ENCODE data around the gene URAD.

URAD gene

DNA sequence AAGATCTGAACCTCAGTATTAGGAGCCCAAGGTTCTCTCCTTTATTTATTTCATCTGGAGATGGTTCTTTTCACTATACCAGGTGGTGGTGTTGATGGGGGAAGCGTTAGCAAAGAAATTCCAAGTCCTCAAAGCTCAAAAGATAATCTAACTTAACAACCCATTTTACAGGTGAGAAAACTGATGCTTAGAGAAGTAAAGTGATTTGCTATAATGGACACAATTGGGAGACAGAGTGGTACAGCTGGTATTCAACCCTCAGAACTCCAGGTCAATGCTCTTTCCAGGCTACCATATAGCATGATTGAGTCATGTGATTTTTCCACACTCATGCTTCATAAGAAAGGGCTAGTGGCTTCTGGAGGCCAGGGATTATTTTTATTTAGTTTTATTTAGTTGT lies 25.0 kb upstream of the URAD start:
- Histone ChIP-seq H2BK120ac (ENCODE audit: low read depth, low read length) (no peak overlapping the region), H3K4ac (ENCODE audit: low read length) (no peak overlapping the region), H4K8ac (ENCODE audit: low read depth, low read length) (no peak overlapping the region), H2BK12ac (ENCODE audit: low read length) (no peak overlapping the region), H3K79me1 (ENCODE audit: low read depth, low read length) (no peaks in the 10 kb centered on the region), H3K36me3 (replicated peaks in 1 of 2; ENCODE audit: control insufficient read depth in 2 of 2, insufficient read depth in 2 of 2, low read length in 2 of 2) (no peaks in the 10 kb centered on the region), H3K18ac (ENCODE audit: low read length) (no peak overlapping the region), H4K91ac (ENCODE audit: low read depth, low read length, poor library complexity) (no peak overlapping the region), H3K4me2 (ENCODE audit: insufficient read depth, low read length, poor library complexity, severe bottlenecking) (no peak overlapping the region), H3K9me3 (replicated peaks in 1 of 2; ENCODE audit: control insufficient read depth in 2 of 2, insufficient read depth in 1 of 2, low read depth in 1 of 2, low read length in 2 of 2) (no peaks in the 10 kb centered on the region), H3K27ac (replicated peaks; ENCODE audit: low read length) (no peak overlapping the region), H2BK15ac (ENCODE audit: low read length) (no peak overlapping the region), H3K27me3 (ENCODE audit: control insufficient read depth in 3 of 3, insufficient read depth in 3 of 3, low read depth in 1 of 3, low read length in 3 of 3) (no peaks in the 10 kb centered on the region), H3K14ac (ENCODE audit: low read length) (no peak overlapping the region), H3K9ac (ENCODE audit: low read depth, low read length, poor library complexity) (no peak overlapping the region), H2AFZ (ENCODE audit: low read length) (no peak overlapping the region), H3K23ac (ENCODE audit: low read depth, low read length, poor library complexity) (no peak overlapping the region), H3K4me3 (ENCODE audit: low read length in 2 of 2) (no peak overlapping the region), H2BK5ac (ENCODE audit: low read length) (no peak overlapping the region), H3K4me1 (ENCODE audit: control insufficient read depth in 2 of 2, insufficient read depth in 1 of 2, low read depth in 1 of 2, low read length in 2 of 2) (no peaks in the 10 kb centered on the region), H2AK5ac (ENCODE audit: low read depth, low read length) (no peak overlapping the region)
- DNase-seq (ENCODE audit: low spot score): no peak
- no CpG with 5 or more reads among the region's 1 CpG for WGBS, 2 donors (ENCODE audit: extremely low coverage in 2 of 2, insufficient read length in 2 of 2, insufficient replicate concordance in 1 of 2)

DNA sequence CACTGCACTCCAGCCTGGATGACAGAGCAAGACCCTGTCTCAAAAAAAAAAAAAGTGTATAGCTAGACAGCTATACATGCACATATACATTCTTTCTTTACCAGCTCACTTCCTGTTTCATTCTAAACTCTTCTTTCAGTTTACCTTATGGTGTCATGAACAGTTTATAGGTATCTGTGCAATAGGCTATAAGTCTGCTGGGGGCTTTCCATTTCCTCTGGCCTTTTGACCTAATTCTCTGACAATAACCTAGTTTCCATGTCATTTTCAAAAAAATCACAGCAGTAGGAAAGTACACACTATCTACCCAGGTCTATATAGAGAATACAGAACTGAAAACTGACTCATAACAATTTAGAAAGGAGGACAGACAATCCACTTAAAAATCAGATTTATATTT lies 24.4 kb upstream of the URAD start:
- Histone ChIP-seq H3K4ac (ENCODE audit: low read length) (no peak overlapping the region), H2BK120ac (ENCODE audit: low read depth, low read length) (no peak overlapping the region), H2BK5ac (ENCODE audit: low read length) (no peak overlapping the region), H3K36me3 (replicated peaks in 1 of 2; ENCODE audit: control insufficient read depth in 2 of 2, insufficient read depth in 2 of 2, low read length in 2 of 2) (no peaks in the 10 kb centered on the region), H3K27me3 (ENCODE audit: control insufficient read depth in 3 of 3, insufficient read depth in 3 of 3, low read depth in 1 of 3, low read length in 3 of 3) (no peaks in the 10 kb centered on the region), H3K79me1 (ENCODE audit: low read depth, low read length) (no peaks in the 10 kb centered on the region), H2BK12ac (ENCODE audit: low read length) (no peak overlapping the region), H3K4me2 (ENCODE audit: insufficient read depth, low read length, poor library complexity, severe bottlenecking) (no peak overlapping the region), H4K8ac (ENCODE audit: low read depth, low read length) (no peak overlapping the region), H3K18ac (ENCODE audit: low read length) (no peak overlapping the region), H4K91ac (ENCODE audit: low read depth, low read length, poor library complexity) (no peak overlapping the region), H2BK15ac (ENCODE audit: low read length) (no peak overlapping the region), H3K9ac (ENCODE audit: low read depth, low read length, poor library complexity) (no peak overlapping the region), H3K14ac (ENCODE audit: low read length) (no peak overlapping the region), H2AK5ac (ENCODE audit: low read depth, low read length) (no peak overlapping the region), H3K4me1 (ENCODE audit: control insufficient read depth in 2 of 2, insufficient read depth in 1 of 2, low read depth in 1 of 2, low read length in 2 of 2) (no peaks in the 10 kb centered on the region), H3K27ac (replicated peaks; ENCODE audit: low read length) (no peak overlapping the region), H3K23ac (ENCODE audit: low read depth, low read length, poor library complexity) (no peak overlapping the region), H3K4me3 (ENCODE audit: low read length in 2 of 2) (no peak overlapping the region), H3K9me3 (replicated peaks in 1 of 2; ENCODE audit: control insufficient read depth in 2 of 2, insufficient read depth in 1 of 2, low read depth in 1 of 2, low read length in 2 of 2) (no peaks in the 10 kb centered on the region), H2AFZ (ENCODE audit: low read length) (no peak overlapping the region)
- DNase-seq (ENCODE audit: low spot score): no peak

- H3K9ac ChIP-seq (ENCODE audit: low read depth, low read length, poor library complexity): no peak overlapping the region
- H4K8ac ChIP-seq (ENCODE audit: low read depth, low read length): no peak overlapping the region
- no peak overlapping the region for H2BK5ac ChIP-seq (ENCODE audit: low read length)
- no peak overlapping the region for H2BK15ac ChIP-seq (ENCODE audit: low read length)
- no peak overlapping the region for H2AFZ ChIP-seq (ENCODE audit: low read length)
- no CpG with 5 or more reads among the region's 4 CpGs for WGBS, 2 donors (ENCODE audit: extremely low coverage in 2 of 2, insufficient read length in 2 of 2, insufficient replicate concordance in 1 of 2)
- H2BK12ac ChIP-seq (ENCODE audit: low read length): no peak overlapping the region
- no peaks in the 10 kb centered on the region for H3K9me3 ChIP-seq (replicated peaks in 1 of 2; ENCODE audit: control insufficient read depth in 2 of 2, insufficient read depth in 1 of 2, low read depth in 1 of 2, low read length in 2 of 2)
- no peak overlapping the region for H2BK120ac ChIP-seq (ENCODE audit: low read depth, low read length)
- H3K4me3 ChIP-seq (ENCODE audit: low read length in 2 of 2): no peak overlapping the region
- no peak overlapping the region for H3K23ac ChIP-seq (ENCODE audit: low read depth, low read length, poor library complexity)
- H3K27me3 ChIP-seq (ENCODE audit: control insufficient read depth in 3 of 3, insufficient read depth in 3 of 3, low read depth in 1 of 3, low read length in 3 of 3): no peaks in the 10 kb centered on the region
- no peak overlapping the region for H3K18ac ChIP-seq (ENCODE audit: low read length)
- H3K36me3 ChIP-seq (replicated peaks in 1 of 2; ENCODE audit: control insufficient read depth in 2 of 2, insufficient read depth in 2 of 2, low read length in 2 of 2): no peaks in the 10 kb centered on the region
- no peak overlapping the region for H3K4me2 ChIP-seq (ENCODE audit: insufficient read depth, low read length, poor library complexity, severe bottlenecking)
- H3K79me1 ChIP-seq (ENCODE audit: low read depth, low read length): no peaks in the 10 kb centered on the region
- no peaks in the 10 kb centered on the region for H3K4me1 ChIP-seq (ENCODE audit: control insufficient read depth in 2 of 2, insufficient read depth in 1 of 2, low read depth in 1 of 2, low read length in 2 of 2)
- no peak for DNase-seq (ENCODE audit: low spot score)
- H3K4ac ChIP-seq (ENCODE audit: low read length): no peak overlapping the region
- H3K14ac ChIP-seq (ENCODE audit: low read length): no peak overlapping the region
- H4K91ac ChIP-seq (ENCODE audit: low read depth, low read length, poor library complexity): no peak overlapping the region
- no peak overlapping the region for H3K27ac ChIP-seq (replicated peaks; ENCODE audit: low read length)
- H2AK5ac ChIP-seq (ENCODE audit: low read depth, low read length): no peak overlapping the region
Observed at GRCh38 chr13:28012383-28012782, 23.9 kb upstream of the URAD start.

DNA sequence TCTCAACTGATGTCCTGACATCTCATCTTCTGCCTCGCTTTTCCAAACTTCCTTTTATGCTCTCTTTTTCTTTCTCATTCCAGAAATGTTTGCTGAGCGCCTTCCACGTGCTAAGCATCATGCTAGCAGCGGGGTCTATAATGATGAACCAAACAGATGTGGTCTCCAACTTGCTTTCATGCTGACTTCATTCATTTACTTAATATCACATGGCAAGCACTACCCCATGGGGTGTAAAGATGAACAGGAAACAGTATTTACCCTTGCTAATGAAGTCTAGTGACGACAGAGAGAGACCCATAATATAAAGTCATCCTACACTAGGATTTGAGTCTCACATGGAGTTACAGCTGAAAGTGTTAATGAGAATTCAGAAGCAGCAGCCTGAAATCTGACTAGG lies 21.6 kb upstream of the URAD start:
- no peak for DNase-seq (ENCODE audit: low spot score)
- WGBS, 2 donors (ENCODE audit: extremely low coverage in 2 of 2, insufficient read length in 2 of 2, insufficient replicate concordance in 1 of 2): no CpG with 5 or more reads among the region's 5 CpGs
- Histone ChIP-seq H3K9ac (ENCODE audit: low read depth, low read length, poor library complexity) (no peak overlapping the region), H3K27me3 (ENCODE audit: control insufficient read depth in 3 of 3, insufficient read depth in 3 of 3, low read depth in 1 of 3, low read length in 3 of 3) (no peaks in the 10 kb centered on the region), H3K4me3 (ENCODE audit: low read length in 2 of 2) (no peak overlapping the region), H3K4me1 (ENCODE audit: control insufficient read depth in 2 of 2, insufficient read depth in 1 of 2, low read depth in 1 of 2, low read length in 2 of 2) (no peaks in the 10 kb centered on the region), H2BK120ac (ENCODE audit: low read depth, low read length) (no peak overlapping the region), H3K79me1 (ENCODE audit: low read depth, low read length) (no peaks in the 10 kb centered on the region), H3K23ac (ENCODE audit: low read depth, low read length, poor library complexity) (no peak overlapping the region), H3K18ac (ENCODE audit: low read length) (no peak overlapping the region), H2BK12ac (ENCODE audit: low read length) (no peak overlapping the region), H3K4ac (ENCODE audit: low read length) (no peak overlapping the region), H4K8ac (ENCODE audit: low read depth, low read length) (no peak overlapping the region), H3K27ac (replicated peaks; ENCODE audit: low read length) (no peak overlapping the region), H2AFZ (ENCODE audit: low read length) (no peak overlapping the region), H2BK5ac (ENCODE audit: low read length) (no peak overlapping the region), H3K9me3 (replicated peaks in 1 of 2; ENCODE audit: control insufficient read depth in 2 of 2, insufficient read depth in 1 of 2, low read depth in 1 of 2, low read length in 2 of 2) (no peaks in the 10 kb centered on the region), H2AK5ac (ENCODE audit: low read depth, low read length) (no peak overlapping the region), H3K36me3 (replicated peaks in 1 of 2; ENCODE audit: control insufficient read depth in 2 of 2, insufficient read depth in 2 of 2, low read length in 2 of 2) (no peaks in the 10 kb centered on the region), H4K91ac (ENCODE audit: low read depth, low read length, poor library complexity) (no peak overlapping the region), H3K14ac (ENCODE audit: low read length) (no peak overlapping the region), H2BK15ac (ENCODE audit: low read length) (no peak overlapping the region), H3K4me2 (ENCODE audit: insufficient read depth, low read length, poor library complexity, severe bottlenecking) (no peak overlapping the region)

Measured in neuronal stem cell (in vitro differentiated cells).